HG02884 (cell line): Measurements from ENCODE around the gene SEMA3E.
"Not testable (repeated sequence)": the region's sequence is repeated elsewhere in the genome, so short reads cannot be mapped to it uniquely, and the experiment has no call there.

Experiments used
- ATAC-seq: cut with Tn5 transposase; IDR thresholded peaks from one replicate; pipeline ENCODE4 v1.9.1; 2021; ENCODE audit warnings: mild to moderate bottlenecking, moderate library complexity; ENCODE audit not compliant: unreplicated experiment

The SEMA3E gene

GRCh38 chr7:83457022-83457892, 191.7 kb downstream of the SEMA3E start:
- no peak for ATAC-seq

- no peak for ATAC-seq
Measured at GRCh38 chr7:83456413-83456812, 192.5 kb downstream of the SEMA3E start.

GRCh38 chr7:83455612-83456011, 193.3 kb downstream of the SEMA3E start:
- no peak for ATAC-seq

GRCh38 chr7:83452256-83452655, 196.7 kb downstream of the SEMA3E start:
- no peak for ATAC-seq

GRCh38 chr7:83451501-83452045, 197.4 kb downstream of the SEMA3E start:
- no peak for ATAC-seq

- ATAC-seq: no peak
Measured at GRCh38 chr7:83449781-83450180, 199.2 kb downstream of the SEMA3E start.

GRCh38 chr7:83447681-83448080, 201.3 kb downstream of the SEMA3E start:
- ATAC-seq: no peak

GRCh38 chr7:83446102-83446669, 202.8 kb downstream of the SEMA3E start:
- ATAC-seq: no peak

GRCh38 chr7:83442911-83443310, 206.0 kb downstream of the SEMA3E start:
- no peak for ATAC-seq

- ATAC-seq: no peak
Measured at GRCh38 chr7:83439026-83439425, 209.9 kb downstream of the SEMA3E start.

- not testable (repeated sequence) for ATAC-seq
Measured at GRCh38 chr7:83430289-83430688, 218.7 kb downstream of the SEMA3E start.

- ATAC-seq: no peak
Measured at GRCh38 chr7:83429493-83429892, 219.4 kb downstream of the SEMA3E start.

- no peak for ATAC-seq
Measured at GRCh38 chr7:83427884-83428283, 221.1 kb downstream of the SEMA3E start.

GRCh38 chr7:83426325-83426724, 222.6 kb downstream of the SEMA3E start:
- no peak for ATAC-seq

GRCh38 chr7:83419013-83419412, 229.9 kb downstream of the SEMA3E start:
- ATAC-seq: no peak

GRCh38 chr7:83415840-83416239, 233.1 kb downstream of the SEMA3E start:
- no peak for ATAC-seq

- no peak for ATAC-seq
Measured at GRCh38 chr7:83414947-83415346, 234.0 kb downstream of the SEMA3E start.

GRCh38 chr7:83413831-83414230, 235.1 kb downstream of the SEMA3E start:
- no peak for ATAC-seq

- no peak for ATAC-seq
Measured at GRCh38 chr7:83413424-83413823, 235.5 kb downstream of the SEMA3E start.

GRCh38 chr7:83410989-83411591, 237.8 kb downstream of the SEMA3E start:
- ATAC-seq: no peak

- ATAC-seq: no peak
Measured at GRCh38 chr7:83394776-83395175, 254.2 kb downstream of the SEMA3E start.

GRCh38 chr7:83388436-83388835, 260.5 kb downstream of the SEMA3E start:
- no peak for ATAC-seq
